Progenitor cell of endocrine pancreas (in vitro differentiated cells): ENCODE measurements around the gene BCAT1. TPM values are rescaled to one million over a fixed set of nuclear protein-coding genes. Genes with fewer than 3 reads are reported as not detected.
"Not testable (repeated sequence)": the region's sequence is repeated elsewhere in the genome, so short reads cannot be mapped to it uniquely, and the experiment has no call there.

ENCODE experiments used
- DNase-seq: peaks from one replicate; pipeline ENCODE4 v3.0.0; 2021; ENCODE audit warnings: low spot score; ENCODE audit not compliant: unreplicated experiment
- H3K27ac Mint-ChIP-seq: 2 replicates; pipeline ENCODE4 v1.8.0; 2021; ENCODE audit warnings: mild to moderate bottlenecking, moderate library complexity, mixed read lengths
- H3K27me3 Mint-ChIP-seq: 2 replicates; pipeline ENCODE4 v1.8.0; 2021; ENCODE audit warnings: mixed read lengths
- H3K36me3 Mint-ChIP-seq: 2 replicates; pipeline ENCODE4 v1.8.0; 2022; ENCODE audit warnings: mixed read lengths; ENCODE audit not compliant: insufficient read depth
- H3K4me1 Mint-ChIP-seq: 2 replicates; pipeline ENCODE4 v1.8.0; 2021; ENCODE audit warnings: low read depth, mixed read lengths
- H3K4me3 Mint-ChIP-seq: 2 replicates; pipeline ENCODE4 v1.8.0; 2021; ENCODE audit warnings: low read depth, mild to moderate bottlenecking, moderate library complexity, mixed read lengths
- H3K9me3 Mint-ChIP-seq: 2 replicates; pipeline ENCODE4 v1.8.0; 2021; ENCODE audit warnings: low read depth, mixed read lengths
- total RNA-seq: library from RNA; stranded (reverse); gene quantifications from 2 replicates; pipeline ENCODE4 v1.2.1, GENCODE V29; 2021
- TF ChIP-seq, protein P1 (sequence below): fragments of 200-600 bp; sonication (generic); IDR thresholded peaks from one replicate; pipeline ENCODE4 v1.5.0; 2021; ENCODE audit warnings: antibody characterized with exemption, mild to moderate bottlenecking; ENCODE audit not compliant: unreplicated experiment

Gene BCAT1
- total RNA-seq, 1 donor from 2014 or later = 52.9 TPM

DNA sequence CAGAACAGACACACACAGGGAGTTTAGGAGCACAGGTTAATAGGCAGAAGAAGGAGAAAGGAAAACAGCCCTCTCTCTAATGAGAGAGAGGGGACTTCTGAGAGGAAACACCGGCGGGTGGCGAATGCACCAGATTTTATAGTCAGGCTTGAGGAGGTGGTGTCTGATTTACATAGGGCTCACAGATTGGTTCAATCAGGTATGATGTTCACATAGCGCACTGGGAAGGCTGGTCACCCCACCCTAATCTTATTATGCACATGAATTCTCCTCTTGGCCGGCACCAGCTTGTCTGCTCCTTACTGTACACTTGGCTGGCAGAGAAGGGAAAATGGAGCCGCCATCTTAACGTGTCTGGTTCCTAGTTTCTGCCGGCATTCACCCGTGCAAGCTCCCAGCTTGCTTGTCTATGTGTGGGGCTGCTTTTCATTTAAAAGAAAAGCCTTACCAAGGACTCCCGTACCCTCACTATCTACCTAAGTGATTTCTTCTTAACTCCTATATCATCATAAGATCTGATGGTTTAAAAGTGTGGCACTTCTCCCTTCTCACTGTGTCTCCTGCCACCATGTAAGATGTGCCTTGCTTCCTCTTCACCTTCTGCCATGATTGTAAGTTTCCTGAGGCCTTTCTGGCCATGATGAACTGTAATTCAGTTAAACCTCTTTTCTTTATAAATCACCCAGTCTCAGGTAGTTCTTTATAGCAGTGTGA lies 15.1 kb downstream of the BCAT1 start:
- Mint-ChIP-seq H3K36me3 (peaks cover 7% of the 10 kb centered on the region), H3K27me3 (no peaks in the 10 kb centered on the region), H3K9me3 (peaks cover 13% of the 10 kb centered on the region), H3K4me1 (no peaks in the 10 kb centered on the region), H3K27ac (no peak overlapping the region), H3K4me3 (no peak overlapping the region)
- DNase-seq = no peak
- TF ChIP-seq, protein P1, sequence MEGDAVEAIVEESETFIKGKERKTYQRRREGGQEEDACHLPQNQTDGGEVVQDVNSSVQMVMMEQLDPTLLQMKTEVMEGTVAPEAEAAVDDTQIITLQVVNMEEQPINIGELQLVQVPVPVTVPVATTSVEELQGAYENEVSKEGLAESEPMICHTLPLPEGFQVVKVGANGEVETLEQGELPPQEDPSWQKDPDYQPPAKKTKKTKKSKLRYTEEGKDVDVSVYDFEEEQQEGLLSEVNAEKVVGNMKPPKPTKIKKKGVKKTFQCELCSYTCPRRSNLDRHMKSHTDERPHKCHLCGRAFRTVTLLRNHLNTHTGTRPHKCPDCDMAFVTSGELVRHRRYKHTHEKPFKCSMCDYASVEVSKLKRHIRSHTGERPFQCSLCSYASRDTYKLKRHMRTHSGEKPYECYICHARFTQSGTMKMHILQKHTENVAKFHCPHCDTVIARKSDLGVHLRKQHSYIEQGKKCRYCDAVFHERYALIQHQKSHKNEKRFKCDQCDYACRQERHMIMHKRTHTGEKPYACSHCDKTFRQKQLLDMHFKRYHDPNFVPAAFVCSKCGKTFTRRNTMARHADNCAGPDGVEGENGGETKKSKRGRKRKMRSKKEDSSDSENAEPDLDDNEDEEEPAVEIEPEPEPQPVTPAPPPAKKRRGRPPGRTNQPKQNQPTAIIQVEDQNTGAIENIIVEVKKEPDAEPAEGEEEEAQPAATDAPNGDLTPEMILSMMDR = no peak

DNA sequence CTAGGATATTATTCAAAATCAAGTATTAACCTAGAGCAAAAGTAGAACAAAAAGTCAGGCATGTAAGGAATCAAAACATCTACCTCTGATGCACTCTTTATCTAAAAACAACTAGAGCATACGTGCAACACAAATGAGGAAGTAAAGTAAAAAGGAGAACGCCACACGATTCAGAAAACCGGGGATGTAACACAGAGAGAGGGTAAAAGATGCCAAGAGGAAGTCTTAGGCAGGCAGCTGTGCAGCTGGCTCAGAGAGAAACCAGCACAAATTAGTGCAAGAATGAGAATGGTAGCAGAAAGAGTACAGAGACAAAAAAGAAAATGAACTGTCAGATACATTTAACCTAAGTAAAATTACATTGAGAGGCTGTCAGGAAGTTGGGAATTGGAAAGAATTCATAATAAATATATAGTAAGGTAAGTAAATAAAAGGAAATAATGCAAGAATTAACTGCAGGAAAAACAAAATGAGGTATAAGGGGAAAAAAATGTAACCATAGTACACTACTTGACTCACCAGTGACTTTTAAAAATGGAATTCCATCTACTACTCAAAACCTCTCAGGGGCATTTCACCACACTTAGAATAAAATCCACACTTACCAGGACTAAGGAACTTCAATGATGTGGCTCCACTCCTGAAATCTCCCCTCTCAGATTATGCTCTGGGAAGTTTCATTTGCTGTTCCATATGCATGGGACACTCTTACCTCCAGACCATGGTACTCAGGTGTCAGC lies 17.1 kb downstream of the BCAT1 start:
- no peaks in the 10 kb centered on the region for H3K27me3 Mint-ChIP-seq
- H3K27ac Mint-ChIP-seq = no peak overlapping the region
- peaks cover 13% of the 10 kb centered on the region for H3K9me3 Mint-ChIP-seq
- peaks cover 10% of the 10 kb centered on the region for H3K36me3 Mint-ChIP-seq
- no peaks in the 10 kb centered on the region for H3K4me1 Mint-ChIP-seq
- TF ChIP-seq, protein P1 = no peak
- no peak for DNase-seq
- H3K4me3 Mint-ChIP-seq = no peak overlapping the region

DNA sequence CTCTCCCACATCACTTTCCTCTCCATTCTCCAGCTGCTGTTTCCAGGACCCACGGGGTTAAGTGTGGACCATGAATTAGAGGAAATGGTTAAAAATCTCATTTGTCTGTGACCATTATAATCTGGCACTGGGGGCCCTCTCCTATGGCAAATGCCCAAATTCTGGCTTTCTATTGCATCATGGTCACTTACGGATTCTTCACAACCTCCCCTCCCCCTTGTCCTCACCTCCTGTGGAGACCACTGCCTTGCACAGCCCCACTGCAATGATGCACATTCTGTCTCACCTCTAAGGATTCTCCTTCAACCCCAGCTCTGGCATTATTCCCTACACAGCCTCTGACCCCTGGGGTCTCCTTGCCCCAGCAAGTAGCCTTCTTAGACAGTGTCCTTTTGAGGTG lies 18.9 kb downstream of the BCAT1 start:
- H3K4me3 Mint-ChIP-seq = no peak overlapping the region
- no peak overlapping the region for H3K27ac Mint-ChIP-seq
- H3K9me3 Mint-ChIP-seq = peaks cover 16% of the 10 kb centered on the region
- DNase-seq = no peak
- TF ChIP-seq, protein P1 = no peak
- no peaks in the 10 kb centered on the region for H3K27me3 Mint-ChIP-seq
- H3K36me3 Mint-ChIP-seq = peaks cover 14% of the 10 kb centered on the region
- no peaks in the 10 kb centered on the region for H3K4me1 Mint-ChIP-seq

DNA sequence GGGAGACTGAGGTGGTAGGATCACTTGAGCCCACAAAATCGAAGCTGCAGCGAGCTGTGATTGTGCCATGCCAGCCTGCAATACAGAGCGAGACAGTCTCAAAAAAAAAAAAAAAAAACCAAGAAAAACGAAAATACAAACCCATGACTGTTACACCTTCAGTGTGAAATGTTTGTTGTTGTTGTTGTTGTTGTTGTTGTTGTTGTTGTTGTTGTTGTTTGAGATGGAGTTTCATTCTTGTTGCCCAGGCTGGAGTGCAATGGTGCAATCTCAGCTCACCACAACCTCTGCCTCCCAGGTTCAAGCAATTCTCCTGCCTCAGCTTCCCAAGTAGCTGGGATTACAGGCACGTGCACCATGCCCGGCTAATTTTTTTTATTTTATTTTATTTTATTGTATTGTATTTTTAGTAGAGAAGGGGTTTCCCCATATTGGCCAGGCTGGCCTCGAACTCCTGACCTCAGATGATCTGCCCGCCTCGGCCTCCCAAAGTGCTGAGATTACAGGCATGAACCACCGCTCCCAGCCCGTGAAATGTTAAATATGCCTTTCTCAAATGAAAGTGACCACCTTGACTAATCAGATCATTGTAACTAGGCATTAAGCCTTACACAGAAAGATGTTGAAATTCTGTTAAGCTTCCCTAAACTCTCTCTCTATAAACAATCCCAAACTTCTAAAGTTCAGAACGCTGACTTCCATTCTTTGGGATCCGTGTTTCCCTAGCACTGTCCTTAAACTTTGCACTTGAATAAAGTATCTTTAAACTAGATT lies 20.2 kb downstream of the BCAT1 start:
- peaks cover 16% of the 10 kb centered on the region for H3K36me3 Mint-ChIP-seq
- H3K4me3 Mint-ChIP-seq, H3K4me1 Mint-ChIP-seq: not testable (repeated sequence)

DNA sequence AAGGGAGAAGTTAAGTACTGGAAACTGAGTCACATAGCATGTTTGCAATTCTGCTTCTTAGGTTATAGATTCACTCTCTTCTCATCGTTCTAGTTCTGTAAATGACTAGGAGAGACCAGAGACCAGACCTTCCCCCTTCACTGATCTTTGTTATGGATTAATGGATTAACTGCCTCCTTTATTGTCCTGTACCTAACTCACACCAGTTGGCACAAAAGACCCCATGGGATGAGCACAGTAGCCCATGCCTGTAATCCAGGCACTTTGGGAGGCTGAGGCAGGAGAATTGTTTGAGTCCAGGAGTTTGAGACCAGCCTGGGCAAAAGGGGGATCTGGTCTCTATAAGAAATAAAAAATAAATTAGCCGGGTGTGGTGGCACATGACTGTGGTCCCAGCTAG lies 20.8 kb downstream of the BCAT1 start:
- no peak for DNase-seq
- H3K4me3 Mint-ChIP-seq = no peak overlapping the region
- TF ChIP-seq, protein P1 = no peak
- no peak overlapping the region for H3K27ac Mint-ChIP-seq
- H3K36me3 Mint-ChIP-seq = peaks cover 16% of the 10 kb centered on the region
- H3K9me3 Mint-ChIP-seq = peaks cover 18% of the 10 kb centered on the region
- H3K4me1 Mint-ChIP-seq = no peaks in the 10 kb centered on the region
- no peaks in the 10 kb centered on the region for H3K27me3 Mint-ChIP-seq

More for the DNA sequence above, 20.2 kb downstream of the BCAT1 start:
- DNase-seq, H3K27me3 Mint-ChIP-seq, H3K27ac Mint-ChIP-seq: not testable (repeated sequence)
- H3K9me3 Mint-ChIP-seq = peaks cover 18% of the 10 kb centered on the region

DNA sequence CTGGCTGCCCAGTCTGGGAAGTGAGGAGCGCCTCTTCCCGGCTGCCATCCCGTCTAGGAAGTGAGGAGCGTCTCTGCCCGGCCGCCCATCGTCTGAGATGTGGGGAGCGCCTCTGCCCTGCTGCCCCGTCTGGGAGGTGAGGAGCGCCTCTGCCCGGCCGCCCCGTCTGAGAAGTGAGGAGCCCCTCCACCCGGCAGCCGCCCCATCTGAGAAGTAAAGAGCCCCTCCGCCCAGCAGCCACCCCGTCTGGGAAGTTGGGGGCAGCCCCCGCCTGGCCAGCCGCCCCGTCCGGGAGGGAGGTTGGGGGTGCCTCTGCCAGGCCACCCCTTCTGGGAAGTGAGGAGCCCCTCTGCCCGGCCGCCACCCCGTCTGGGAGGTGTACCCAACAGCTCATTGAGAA lies 22.8 kb downstream of the BCAT1 start:
- not testable (repeated sequence) for H3K4me1 Mint-ChIP-seq, H3K27me3 Mint-ChIP-seq, H3K36me3 Mint-ChIP-seq, H3K4me3 Mint-ChIP-seq, H3K9me3 Mint-ChIP-seq, H3K27ac Mint-ChIP-seq, DNase-seq
